H1 (cell line): ENCODE data around the gene RAD51B. TPM values are rescaled to one million over a fixed set of nuclear protein-coding genes. Genes with fewer than 3 reads are reported as not detected.

Experiments used
- CHD2 ChIP-seq: IDR thresholded peaks from 2 replicates; pipeline ENCODE4 v1.6.1; 2012; ENCODE audit warnings: low read length, improper control_type of control experiment
- SIN3A ChIP-seq, 2 experiments: IDR thresholded peaks in 1 of 2; conservative IDR thresholded peaks in 1 of 2; 2 replicates each; pipeline ENCODE4 v1.6.1; 2011 to 2012; ENCODE audit warnings: low read length in 2 of 2, improper control_type of control experiment in 1 of 2, low read depth in 1 of 2, mild to moderate bottlenecking in 1 of 2
- polyA plus RNA-seq, 7 experiments: library from polyadenylated mRNA; depleted of rRNA in 3 of 7; stranded (reverse) in 5 of 7; unstranded in 2 of 7; fragments of >200 nt in 5 of 7; fragments of 200-250 nt in 2 of 7; gene quantifications; 1 replicate in 5 of 7; 2 replicates in 1 of 7; 4 replicates in 1 of 7; pipeline versions ENCODE4 v1.2.1 to v1.2.3, GENCODE V29; 2011 to 2013; ENCODE audit warnings: missing spikeins in 2 of 7, mixed read lengths in 2 of 7
- total RNA-seq: library from RNA; stranded (reverse); fragmentation: NEBNext Ultra II Directional; extraction: Animal tissue kit (Norgen Biotek cat#: 25700); gene quantifications from 2 replicates; pipeline ENCODE4 v1.2.1, GENCODE V29; 2021

Gene RAD51B
- total and polyA plus RNA-seq, 2 of the 8 experiments (the other 6 are each of a cell fraction or from before 2014, with no cell fraction given), result 3.9 to 14.9 TPM

GRCh38 chr14:67999290-67999689 lies 179.7 kb downstream of the RAD51B start (continued):
- no peak for TF ChIP-seq CHD2
- TF ChIP-seq SIN3A (conservative IDR thresholded peaks at IDR 0.05 in 1 of 2, IDR thresholded peaks at IDR 0.05 in 1 of 2; ENCODE audit: low read depth in 1 of 2, low read length in 2 of 2), result no peak
